NCI-H187 treated with DMSO at 0.1 percent for 48 hours (cell line): ENCODE measurements around the gene APEX1.
"Not testable (repeated sequence)": the region's sequence is repeated elsewhere in the genome, so short reads cannot be mapped to it uniquely, and the experiment has no call there.

Experiments used
- DNase-seq: peaks from one replicate; lab custom pipeline; 2025; lab: John Stamatoyannopoulos, UW

Gene APEX1

DNA sequence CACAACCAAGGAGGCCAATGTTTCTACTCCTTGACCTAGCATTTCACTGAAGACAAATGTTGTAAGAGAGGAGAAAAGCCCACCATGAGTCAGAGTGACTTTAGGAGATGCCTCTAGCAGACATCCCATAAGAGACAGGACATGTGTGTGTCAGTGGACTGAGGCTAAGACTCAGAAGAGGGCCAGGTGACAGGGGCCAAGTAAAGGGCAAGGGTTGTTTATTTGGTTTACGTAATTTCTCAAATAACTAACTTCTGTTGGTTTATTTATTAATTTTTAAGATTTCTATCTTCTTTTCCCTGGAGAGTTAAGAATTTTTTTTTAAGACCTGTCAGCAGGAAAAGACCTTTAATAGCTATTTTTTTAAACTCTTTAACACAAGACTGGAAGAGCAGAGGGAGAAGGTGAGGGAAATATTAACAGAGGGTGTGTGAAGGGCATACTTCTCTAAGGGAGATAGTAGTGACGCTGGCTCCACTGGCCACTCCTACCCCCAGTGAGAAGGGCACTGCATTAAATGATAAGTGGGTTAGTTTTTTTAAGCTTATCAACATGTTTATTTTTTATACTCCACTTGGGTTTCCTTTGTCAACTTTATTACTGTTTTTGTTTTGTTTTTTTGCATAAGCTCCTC, 17.6 kb downstream of the APEX1 start:
- no peak for DNase-seq

DNA sequence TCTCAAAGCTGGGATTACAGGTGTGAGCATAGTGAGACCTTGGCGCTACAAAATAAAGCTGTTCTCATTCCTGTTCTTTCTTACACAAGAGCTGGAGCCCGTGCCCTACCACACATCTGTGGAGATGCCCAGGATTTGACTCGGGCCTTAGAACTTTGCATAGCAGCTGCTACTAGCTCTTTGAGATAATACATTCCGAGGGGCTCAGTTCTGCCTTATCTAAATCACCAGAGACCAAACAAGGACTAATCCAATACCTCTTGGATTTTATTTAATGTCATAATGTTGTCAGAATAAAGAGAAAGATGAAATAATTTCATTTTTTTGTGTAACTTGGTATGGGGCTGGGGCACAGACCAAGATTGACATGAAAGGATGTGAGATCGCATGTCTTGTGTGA, 21.8 kb downstream of the APEX1 start:
- no peak for DNase-seq

DNA sequence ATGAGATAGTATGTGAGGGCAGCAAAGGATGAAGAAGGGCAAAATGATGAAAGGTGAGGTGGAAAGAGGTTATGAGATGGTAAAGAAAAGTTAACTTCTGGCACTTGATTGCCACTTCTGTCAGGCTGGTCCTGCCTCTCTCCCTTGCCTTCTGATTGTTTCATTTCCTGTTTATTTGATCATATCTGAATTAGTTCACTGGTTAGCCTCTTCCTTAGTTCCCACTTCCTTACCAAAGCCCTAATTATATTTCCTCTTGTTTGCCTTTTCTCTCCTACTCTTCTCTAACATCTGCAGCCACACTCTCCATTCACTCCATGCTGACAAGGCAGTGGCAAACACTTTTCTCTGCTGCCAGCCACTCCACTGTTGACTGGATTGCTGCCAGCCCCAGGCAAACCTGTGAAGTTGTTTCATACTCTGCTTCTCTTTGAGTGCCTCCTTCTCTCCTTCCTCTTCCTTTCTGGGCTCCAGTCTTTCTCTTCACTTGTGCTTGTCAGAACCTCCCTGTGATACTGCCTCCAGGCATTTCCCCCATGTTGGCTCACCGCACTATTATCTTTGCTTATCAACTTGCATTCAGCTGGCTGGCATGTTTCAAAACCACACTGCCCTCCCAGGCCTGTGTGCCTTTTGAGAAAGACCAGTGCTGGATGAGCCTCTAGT, 22.3 kb downstream of the APEX1 start:
- DNase-seq, result no peak

DNA sequence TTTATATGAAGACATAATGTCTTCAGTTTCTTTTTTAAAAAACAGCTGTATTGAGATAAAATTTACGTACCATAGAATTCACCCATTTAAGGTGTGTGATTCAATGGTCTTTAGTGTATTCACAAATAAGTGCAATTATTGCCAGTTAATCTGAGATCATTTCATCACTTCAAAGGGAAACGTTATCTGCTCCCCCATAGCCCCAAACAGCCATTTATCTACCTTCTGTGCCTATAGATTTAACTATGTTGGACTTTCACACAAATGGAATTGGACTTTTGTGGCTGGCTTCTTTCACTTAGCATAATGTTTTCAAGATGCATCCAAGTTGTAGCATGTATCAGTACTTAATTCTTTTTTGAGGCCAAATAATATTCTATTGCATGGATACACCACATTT, 23.9 kb downstream of the APEX1 start:
- DNase-seq, result no peak

DNA sequence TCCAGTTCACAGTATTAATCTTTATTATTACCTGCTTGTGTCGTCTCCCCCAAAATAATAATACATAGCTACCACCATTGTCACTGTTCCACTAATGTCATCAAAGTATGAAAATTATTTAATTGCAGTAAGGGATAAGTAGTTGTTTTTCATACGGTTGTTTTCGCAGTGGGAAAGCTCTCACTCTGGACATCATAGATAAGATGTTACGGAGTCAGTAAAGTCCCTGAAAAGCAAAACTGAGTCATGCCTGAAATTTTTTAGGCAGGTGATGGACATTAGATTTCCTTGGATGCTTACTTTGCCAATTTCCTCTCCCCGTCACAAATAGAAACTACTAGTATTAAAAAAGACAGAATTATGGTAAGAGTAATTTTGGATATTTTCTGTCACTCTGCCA, 27.4 kb downstream of the APEX1 start:
- no peak for DNase-seq

DNA sequence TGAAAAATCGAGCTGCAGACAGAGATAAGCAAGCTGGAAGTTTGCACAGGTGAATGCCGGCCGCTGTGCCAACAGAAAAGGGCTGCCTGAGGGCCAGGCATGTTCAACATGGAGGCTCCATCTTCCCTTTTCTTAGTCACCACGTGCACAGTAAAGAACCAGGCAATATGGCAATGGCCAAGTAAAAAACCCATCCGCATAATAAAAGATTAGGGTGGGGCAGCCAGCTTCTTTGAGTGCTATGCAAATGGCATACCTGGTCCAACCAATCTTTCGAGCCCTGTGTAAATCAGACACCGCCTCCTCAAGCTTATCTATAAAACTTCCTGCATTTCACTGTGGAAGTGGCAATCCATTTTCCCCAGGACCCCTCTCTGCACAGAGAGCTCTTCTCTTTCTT, 30.9 kb downstream of the APEX1 start:
- no peak for DNase-seq

DNA sequence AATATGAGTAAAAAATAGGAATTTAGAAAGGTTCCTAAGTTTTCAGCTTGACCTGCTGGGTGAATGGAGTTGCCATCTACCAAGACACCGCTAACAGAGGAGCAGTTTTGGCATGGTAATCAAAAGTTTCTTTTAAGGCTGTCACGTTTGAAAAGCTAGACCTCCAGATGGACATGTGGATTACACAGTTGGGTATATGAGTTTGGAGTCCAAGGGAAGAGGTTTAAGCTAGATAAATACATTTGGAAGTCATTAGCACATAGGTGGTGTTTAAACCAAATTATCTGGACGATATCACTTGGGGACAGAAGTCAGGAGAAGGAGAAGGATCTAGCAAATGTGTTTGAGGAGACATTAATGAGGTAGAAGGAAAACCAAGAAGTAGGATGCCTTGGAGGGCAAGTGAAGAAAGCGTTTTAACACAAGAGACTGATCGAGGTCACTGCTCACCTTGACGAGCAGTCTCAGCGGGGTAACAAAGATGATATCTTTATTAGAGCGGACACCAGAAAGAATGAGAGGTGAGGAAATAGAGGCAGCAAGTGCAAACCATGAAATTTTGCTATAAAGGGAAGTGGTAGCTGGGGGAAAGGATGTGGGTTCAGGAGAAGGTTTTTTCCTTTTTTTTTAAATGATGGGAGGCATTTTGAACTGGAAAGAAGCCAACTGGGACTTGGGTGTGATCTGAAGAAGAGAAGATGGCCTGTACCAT, 31.8 kb downstream of the APEX1 start:
- DNase-seq, result no peak

DNA sequence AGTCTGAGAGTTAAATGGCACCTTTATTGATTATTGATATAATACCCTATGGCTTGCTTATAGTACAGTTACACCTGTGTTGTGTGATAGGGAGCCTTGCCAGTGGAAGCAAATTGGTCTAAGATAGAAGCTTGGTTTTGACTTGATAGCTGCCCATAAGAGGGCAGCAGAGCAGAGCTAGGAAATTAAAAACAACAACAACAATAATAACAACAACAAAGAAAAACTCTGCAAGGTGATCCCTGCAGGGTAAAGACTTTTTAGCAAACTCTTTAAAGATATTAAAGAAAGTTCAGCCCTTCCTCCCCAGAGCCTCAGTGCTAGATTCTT, 32.3 kb downstream of the APEX1 start:
- DNase-seq, result no peak

DNA sequence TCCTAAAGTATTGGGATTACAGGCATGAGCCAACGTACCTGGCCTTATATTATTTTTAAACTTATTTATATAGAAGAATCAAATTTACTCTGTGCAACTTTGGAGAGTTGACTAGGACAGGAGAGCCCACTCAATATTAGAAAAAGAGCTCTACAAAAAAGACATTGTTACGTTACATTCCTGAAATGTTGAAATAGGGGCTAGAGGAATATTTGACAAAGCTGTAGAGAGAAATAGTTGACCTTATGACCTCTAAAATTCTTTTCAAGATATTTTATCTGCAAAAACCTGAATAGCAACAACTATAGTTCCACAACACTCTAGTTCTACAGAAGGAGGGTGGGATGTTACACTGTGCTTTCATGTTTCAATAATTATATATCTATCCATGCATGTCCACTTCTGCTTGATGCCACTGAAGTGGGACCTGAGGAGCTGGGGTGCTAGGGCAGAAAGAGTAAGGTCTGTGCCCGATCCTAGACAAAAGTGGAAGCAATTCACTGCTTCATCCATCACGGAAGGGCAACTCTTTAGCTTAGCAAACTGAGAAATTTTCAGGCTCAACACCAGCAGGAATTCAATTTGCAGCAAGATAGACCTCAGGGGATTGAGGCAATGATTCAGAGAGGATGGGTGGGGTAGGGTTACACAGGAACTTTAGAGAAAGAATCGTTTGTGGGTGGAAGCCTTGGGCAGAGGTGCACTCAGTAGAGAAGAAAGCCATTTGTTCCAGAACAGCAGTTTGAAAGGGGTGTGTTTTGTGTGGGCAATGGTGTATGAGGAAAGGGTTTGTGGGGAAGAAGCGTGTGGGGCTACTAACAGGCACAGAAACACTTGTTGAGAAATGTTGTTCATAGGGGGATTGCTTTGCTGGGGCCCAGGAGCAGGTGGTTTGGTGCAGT, 34.3 kb downstream of the APEX1 start:
- no peak for DNase-seq

DNA sequence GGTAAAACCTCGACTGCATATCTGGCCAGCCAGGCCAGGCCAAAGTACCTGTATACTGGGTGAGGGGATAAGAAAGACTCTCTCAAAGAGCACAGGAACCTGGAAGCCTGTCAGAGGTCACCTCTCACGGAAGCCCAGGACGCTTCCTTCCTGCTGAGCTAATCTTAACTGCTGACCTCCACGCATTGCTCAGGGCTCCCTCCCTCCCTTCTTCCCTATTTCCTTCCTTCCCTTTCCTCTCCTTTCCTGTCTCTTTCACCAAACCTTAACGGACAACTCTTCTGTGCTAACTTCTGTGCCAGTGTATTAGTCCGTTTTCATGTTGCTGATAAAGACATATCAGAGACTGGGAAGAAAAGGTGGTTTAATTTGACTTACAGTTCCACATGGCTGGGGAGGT, 35.5 kb downstream of the APEX1 start:
- DNase-seq, result no peak

DNA sequence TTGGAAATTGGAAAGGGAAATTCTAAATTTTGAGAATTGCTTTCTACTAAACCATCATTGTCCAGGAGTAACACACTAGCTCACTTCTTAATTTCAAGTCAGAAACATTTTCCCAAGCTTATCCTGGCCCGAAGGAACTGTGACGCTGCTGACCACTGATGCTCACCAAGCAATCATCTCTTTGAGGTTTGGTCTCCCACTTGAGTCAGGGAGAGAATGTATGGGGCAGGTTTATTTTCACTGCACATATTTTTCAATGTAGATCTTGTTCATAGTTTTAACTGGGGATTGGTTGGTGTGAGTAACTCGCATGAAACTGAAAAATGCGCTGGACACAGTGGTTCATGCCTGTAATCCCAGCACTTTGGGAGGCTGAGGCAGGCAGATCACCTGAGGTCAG, 37.5 kb downstream of the APEX1 start:
- no peak for DNase-seq

DNA sequence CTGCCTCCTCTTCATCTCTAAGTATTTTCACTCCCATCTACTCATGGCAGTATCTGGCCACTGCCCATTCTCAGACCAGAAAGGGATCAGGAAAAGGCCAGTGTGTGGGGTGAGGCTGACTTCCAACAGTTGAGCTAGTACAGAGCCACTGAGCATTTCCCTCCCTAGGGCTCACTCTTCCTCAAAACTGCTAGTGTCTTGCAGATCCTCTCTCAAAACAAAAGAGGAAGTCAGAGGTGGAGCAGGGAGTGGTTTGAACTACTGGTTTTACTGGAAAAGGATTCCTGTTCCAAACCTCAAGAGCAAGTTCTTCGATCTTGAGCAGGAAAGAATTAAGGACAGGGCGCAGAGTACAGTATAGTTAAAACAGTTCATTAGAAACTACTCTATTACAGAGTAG, 38.6 kb downstream of the APEX1 start:
- no peak for DNase-seq

DNA sequence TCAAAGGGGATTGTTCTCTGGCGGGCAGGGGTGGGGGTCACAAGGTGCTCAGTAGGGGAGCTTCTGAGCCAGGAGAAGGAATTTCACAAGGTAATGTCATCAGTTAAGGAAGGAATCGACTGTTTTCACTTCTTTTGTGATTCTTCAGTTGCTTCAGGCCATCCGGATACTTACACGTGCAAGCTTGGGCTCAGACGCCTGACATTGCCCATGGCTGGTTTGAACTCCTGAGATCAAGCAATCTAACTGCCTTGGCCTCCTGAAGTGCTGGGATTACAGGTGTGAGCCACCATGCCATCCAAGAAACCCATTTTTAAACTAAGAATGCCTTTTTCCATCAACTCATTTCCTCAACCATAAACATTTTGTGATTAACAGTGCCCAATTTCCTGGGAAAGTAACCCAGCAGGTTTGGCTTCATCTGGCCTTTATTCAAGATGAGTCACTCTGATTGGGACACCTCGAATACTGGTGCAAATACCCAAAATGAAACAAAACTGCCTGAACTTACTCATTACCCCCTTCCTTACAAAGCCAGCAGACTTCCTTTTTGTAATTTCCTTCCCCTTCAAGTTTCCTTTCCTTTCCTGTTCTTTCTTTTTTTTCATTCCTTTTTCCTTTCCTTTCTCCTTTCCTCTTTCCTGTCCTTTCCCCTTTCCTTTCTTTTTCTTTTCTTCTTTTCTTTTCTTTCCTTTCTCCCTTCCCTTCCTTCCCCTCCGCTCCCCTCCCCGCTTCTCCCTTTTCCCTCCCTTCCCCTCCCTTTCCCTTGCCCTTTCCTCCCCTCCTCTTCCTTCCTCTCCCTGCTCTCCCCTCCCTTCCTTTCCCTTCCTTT, 40.1 kb downstream of the APEX1 start:
- DNase-seq, result no peak

DNA sequence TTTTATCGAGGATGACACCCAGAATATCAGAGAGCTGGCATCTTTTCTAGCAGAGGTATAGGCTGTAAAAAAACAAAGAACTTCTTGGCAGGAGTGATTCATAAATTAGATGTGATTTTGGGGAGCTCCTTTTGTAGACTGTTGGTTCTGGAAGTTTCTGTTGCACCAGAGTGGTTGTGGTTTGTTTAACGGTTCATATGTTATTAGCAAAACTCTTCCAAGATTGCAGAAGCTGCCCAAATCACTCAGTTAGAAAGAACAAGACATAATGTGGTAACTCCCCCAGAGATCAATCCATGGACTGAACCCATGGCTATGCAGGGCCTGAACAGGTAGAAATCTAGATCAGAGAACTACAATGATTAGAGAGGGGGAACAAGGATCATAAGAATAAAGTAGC, 43.6 kb downstream of the APEX1 start:
- DNase-seq, result no peak

DNA sequence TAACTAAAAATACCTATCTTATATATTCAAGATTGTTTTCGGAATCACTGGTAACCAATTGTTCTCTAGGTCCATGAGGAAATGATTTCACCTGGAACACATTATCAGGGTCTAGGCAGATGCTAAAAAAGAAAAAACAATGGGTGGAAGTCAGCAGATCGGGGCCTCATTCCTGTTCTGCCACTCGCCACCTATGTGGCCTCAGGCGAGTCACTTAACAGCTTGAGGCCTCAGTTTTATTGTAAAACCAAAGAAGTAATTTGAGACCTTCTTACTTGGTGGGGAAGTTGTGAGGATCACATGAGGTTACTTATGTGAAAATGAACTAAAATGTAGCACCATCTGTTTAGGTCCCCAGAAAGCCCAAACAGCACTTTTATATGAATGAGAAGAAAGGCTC, 44.1 kb downstream of the APEX1 start:
- no peak for DNase-seq

DNA sequence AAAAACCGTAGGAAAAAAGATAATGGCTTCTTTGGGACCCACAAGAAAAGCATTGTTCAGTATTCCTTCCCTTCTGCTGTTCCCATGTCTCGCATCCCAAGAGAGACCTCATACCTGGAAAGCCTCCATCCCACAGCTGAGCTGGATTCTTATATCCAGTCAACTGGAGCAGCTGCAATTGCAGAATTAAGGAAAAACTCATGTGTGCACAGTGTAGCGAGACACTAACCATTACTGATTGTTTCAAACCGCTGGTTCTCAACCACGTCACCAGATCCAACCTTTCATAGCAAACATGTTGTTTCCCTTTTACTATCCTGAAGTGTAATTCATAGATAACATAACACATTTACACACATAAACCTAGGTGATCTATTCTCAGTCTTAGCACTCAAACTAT, 44.9 kb downstream of the APEX1 start:
- DNase-seq, result no peak

DNA sequence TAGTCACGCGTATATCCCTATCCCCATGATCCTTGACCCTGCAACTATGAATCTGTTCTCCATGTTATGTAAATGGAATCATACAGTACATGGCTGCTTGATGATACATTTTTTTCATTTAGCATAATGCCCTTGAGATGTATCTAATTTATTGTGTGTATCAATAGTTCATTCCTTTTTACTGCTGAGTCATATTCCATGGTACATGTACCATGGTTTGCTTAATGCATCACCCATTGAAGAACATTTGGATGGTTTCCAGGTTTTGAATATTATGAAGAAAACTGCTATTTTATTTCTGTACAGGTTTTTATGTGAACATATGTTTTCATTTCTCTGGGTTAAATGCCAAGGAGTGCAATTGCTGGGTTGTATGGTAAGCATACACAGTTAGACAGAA, 46.3 kb downstream of the APEX1 start:
- DNase-seq, result no peak

DNA sequence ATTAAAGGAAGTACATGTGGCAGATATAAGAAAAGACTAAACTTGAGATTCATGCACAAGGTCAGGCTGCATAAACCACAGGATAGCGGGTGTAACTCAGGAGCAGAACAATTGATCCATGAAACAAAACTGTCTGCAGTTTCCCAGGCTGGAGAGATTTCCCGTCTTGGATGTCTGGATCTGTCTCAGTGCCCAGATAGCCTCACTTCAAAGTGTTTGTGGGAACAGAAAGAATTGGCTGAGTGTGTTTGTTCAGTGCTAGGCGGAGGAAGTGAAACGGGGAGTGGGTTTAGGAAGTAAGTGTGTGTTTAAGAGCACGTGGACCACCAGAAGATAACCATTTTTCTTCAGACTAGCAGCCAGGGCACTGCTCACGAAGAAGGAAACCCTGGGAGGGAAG, 48.9 kb downstream of the APEX1 start:
- DNase-seq, result no peak

DNA sequence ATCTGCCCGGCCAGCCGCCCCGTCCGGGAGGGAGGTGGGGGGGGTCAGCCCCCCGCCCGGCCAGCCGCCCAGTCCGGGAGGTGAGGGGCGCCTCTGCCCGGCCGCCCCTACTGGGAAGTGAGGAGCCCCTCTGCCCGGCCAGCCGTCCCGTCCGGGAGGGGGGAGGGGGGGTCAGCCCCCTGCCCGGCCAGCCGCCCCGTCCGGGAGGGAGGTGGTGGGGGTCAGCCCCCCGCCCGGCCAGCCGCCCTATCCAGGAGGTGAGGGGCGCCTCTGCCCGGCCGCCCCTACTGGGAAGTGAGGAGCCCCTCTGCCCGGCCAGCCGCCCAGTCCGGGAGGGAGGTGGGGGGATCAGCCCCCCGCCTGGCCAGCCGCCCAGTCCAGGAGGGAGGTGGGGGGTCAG, 51.2 kb downstream of the APEX1 start:
- not testable (repeated sequence) for DNase-seq

DNA sequence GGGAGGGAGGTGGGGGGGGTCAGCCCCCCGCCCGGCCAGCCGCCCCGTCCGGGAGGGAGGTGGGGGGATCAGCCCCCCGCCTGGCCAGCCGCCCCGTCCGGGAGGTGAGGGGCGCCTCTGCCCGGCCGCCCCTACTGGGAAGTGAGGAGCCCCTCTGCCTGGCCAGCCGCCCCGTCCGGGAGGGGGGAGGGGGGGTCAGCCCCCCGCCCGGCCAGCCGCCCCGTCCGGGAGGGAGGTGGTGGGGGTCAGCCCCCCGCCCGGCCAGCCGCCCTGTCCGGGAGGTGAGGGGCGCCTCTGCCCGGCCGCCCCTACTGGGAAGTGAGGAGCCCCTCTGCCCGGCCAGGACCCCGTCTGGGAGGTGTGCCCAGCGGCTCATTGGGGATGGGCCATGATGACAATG, 51.7 kb downstream of the APEX1 start:
- not testable (repeated sequence) for DNase-seq
